SK-N-MC (cell line): Measurements from ENCODE around the gene COL5A2.

Experiments used
- DNase-seq: peaks from one replicate; pipeline ENCODE4 v3.0.0-alpha.2; 2011; ENCODE audit warnings: low read depth, low spot score
- H3K27ac ChIP-seq: fragments of 200-600 bp; sonication (generic); 2 replicates; pipeline ENCODE4 v1.5.1; 2016; ENCODE audit warnings: mixed run types
- H3K36me3 ChIP-seq: fragments of 200-600 bp; sonication (generic); 2 replicates; pipeline ENCODE4 v1.6.1; 2017; ENCODE audit warnings: antibody characterized with exemption, low read length, mixed read lengths; ENCODE audit not compliant: insufficient read depth
- H3K4me3 ChIP-seq: fragments of 200-600 bp; sonication (generic); 2 replicates; pipeline ENCODE4 v1.5.1; 2016
- H3K9ac ChIP-seq: fragments of 200-600 bp; sonication (generic); 2 replicates; pipeline ENCODE4 v1.8.0; 2017; ENCODE audit warnings: mixed run types, mixed read lengths; ENCODE audit not compliant: insufficient read length
- H3K9me3 ChIP-seq: fragments of 200-600 bp; sonication (generic); 2 replicates; pipeline ENCODE4 v1.6.1; 2017; ENCODE audit warnings: low read depth, mild to moderate bottlenecking, antibody characterized with exemption, low read length, moderate library complexity, mixed read lengths
- EZH2 ChIP-seq: fragments of 200-600 bp; sonication (generic); IDR thresholded peaks from one replicate; pipeline ENCODE4 v1.6.1; 2017; ENCODE audit warnings: antibody characterized with exemption
- FOXP2 ChIP-seq: optimal IDR thresholded peaks from 2 replicates; pipeline ENCODE3; 2011; ENCODE audit warnings: mild to moderate bottlenecking, moderate library complexity; ENCODE audit not compliant: insufficient read depth; ENCODE audit errors: extremely low read length, control extremely low read depth
- POLR2AphosphoS5 ChIP-seq: IDR thresholded peaks from 2 replicates; pipeline ENCODE4 v1.6.1; 2012; ENCODE audit warnings: mild to moderate bottlenecking, low read depth, low read length, borderline replicate concordance

Gene COL5A2

DNA sequence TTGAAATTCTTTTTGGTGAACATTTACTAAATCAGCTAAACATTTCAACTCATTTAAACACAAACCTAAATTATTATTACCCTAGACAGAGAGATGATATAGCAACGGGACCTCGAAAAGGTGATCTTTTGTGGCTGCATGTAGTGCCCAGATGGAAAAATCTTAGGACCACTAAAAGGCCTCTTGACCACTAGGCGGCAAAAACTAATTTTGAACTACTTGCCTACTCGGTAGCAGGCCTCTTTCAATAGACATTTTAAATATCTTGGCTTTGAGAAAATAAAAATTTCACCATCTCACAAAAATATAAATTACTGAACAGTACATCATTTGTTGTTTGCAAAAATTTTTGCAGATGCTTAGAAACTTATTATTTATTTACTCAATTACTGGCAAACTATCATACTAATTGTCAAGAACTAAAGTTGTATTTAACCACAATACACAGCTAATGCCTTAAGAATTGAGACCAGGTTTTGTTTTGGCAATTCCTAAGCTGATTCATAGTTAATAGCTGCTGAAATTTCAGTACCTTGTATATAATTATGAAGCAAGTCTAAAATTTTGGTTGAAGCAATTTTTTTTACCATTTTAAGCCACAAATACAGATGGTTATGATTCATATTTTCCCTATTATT lies 196.0 kb downstream of the COL5A2 start:
- peak overlapping the region; percentile 69 for H3K27ac ChIP-seq
- TF ChIP-seq POLR2AphosphoS5 (no peak), EZH2 (no peak), FOXP2 (no peak)
- H3K4me3 ChIP-seq = no peak overlapping the region
- H3K36me3 ChIP-seq = peaks cover 37% of the 10 kb centered on the region
- DNase-seq = no peak
- no peaks in the 10 kb centered on the region for H3K9me3 ChIP-seq
- H3K9ac ChIP-seq = peak overlapping the region; percentile 2
